HG03103 (cell line): ENCODE data around the gene GAL3ST2.
"Not testable (repeated sequence)": the region's sequence is repeated elsewhere in the genome, so short reads cannot be mapped to it uniquely, and the experiment has no call there.

Experiments used
- ATAC-seq: cut with Tn5 transposase; IDR thresholded peaks from one replicate; pipeline ENCODE4 v1.9.1; 2021; ENCODE audit warnings: low read depth; ENCODE audit not compliant: unreplicated experiment

GAL3ST2 gene

GRCh38 chr2:241788572-241788971, 11.9 kb downstream of the GAL3ST2 start:
- ATAC-seq: no peak

GRCh38 chr2:241791385-241791784, 14.8 kb downstream of the GAL3ST2 start:
- ATAC-seq: not testable (repeated sequence)

GRCh38 chr2:241793385-241793784, 16.8 kb downstream of the GAL3ST2 start:
- no peak for ATAC-seq

- no peak for ATAC-seq
Observed at GRCh38 chr2:241794250-241794823, 17.7 kb downstream of the GAL3ST2 start.

- ATAC-seq: no peak
Observed at GRCh38 chr2:241795021-241795999, 18.7 kb downstream of the GAL3ST2 start.

- no peak for ATAC-seq
Observed at GRCh38 chr2:241796209-241796608, 19.6 kb downstream of the GAL3ST2 start.

GRCh38 chr2:241796610-241797138, 20.1 kb downstream of the GAL3ST2 start:
- ATAC-seq: no peak

- no peak for ATAC-seq
Observed at GRCh38 chr2:241797441-241798080, 20.9 kb downstream of the GAL3ST2 start.

GRCh38 chr2:241798081-241798630, 21.5 kb downstream of the GAL3ST2 start:
- no peak for ATAC-seq

GRCh38 chr2:241798631-241799521, 22.3 kb downstream of the GAL3ST2 start:
- ATAC-seq: no peak

- no peak for ATAC-seq
Observed at GRCh38 chr2:241799522-241800197, 23.0 kb downstream of the GAL3ST2 start.

GRCh38 chr2:241800198-241800903, 23.7 kb downstream of the GAL3ST2 start:
- ATAC-seq: not testable (repeated sequence)

- no peak for ATAC-seq
Observed at GRCh38 chr2:241801611-241802420, 25.2 kb downstream of the GAL3ST2 start.

GRCh38 chr2:241802421-241803318, 26.0 kb downstream of the GAL3ST2 start:
- no peak for ATAC-seq

- ATAC-seq: no peak
Observed at GRCh38 chr2:241803387-241804325, 27.0 kb downstream of the GAL3ST2 start.
